BLaER1 (cell line): Measurements from ENCODE around the gene CFD.

Experiments used
- H3K27ac ChIP-seq: shearing (Covaris generic); formaldehyde crosslinking; 2 replicates; pipeline ENCODE4 v1.8.1; 2022
- H3K27me3 ChIP-seq: shearing (Covaris generic); formaldehyde crosslinking; 2 replicates; pipeline ENCODE4 v1.8.1; 2022
- H3K36me3 ChIP-seq: shearing (Covaris generic); formaldehyde crosslinking; 2 replicates; pipeline ENCODE4 v1.8.1; 2022
- H3K4me1 ChIP-seq: shearing (Covaris generic); formaldehyde crosslinking; 2 replicates; pipeline ENCODE4 v1.8.1; 2022
- H3K4me2 ChIP-seq: shearing (Covaris generic); formaldehyde crosslinking; 2 replicates; pipeline ENCODE4 v1.8.1; 2022
- H3K4me3 ChIP-seq: shearing (Covaris generic); formaldehyde crosslinking; 2 replicates; pipeline ENCODE4 v1.8.1; 2022
- H3K9ac ChIP-seq: shearing (Covaris generic); formaldehyde crosslinking; 2 replicates; pipeline ENCODE4 v1.8.1; 2022
- H3K9me3 ChIP-seq: shearing (Covaris generic); formaldehyde crosslinking; 2 replicates; pipeline ENCODE4 v1.8.1; 2022
- H4K20me1 ChIP-seq: shearing (Covaris generic); formaldehyde crosslinking; 2 replicates; pipeline ENCODE4 v1.8.1; 2022
- Cebpa-rat ChIP-seq: shearing (Covaris generic); IDR thresholded peaks from 2 replicates; pipeline ENCODE4 v1.8.1; 2022

CFD gene

GRCh38 chr19:892894-893689 lies 33.6 kb downstream of the CFD start, which contains the start of the genes MED16 and RNU6-9:
Gene MED16 (minus strand): TSS chr19:893187. CDS start chr19:891131, 2,056 bp downstream.
Gene RNU6-9 (plus strand): TSS chr19:893484.
- TF ChIP-seq Cebpa-rat, result no peak
- Histone ChIP-seq H3K9me3 (no peaks in the 10 kb centered on the region), H3K4me2 (peak within 1 kb of the TSS; percentile 94), H3K4me3 (peak within 1 kb of the TSS; percentile 81), H3K9ac (peak within 1 kb of the TSS; percentile 96), H3K27ac (peak within 1 kb of the TSS; percentile 98), H3K27me3 (no peaks in the 10 kb centered on the region), H4K20me1 (peaks cover 38% of the 10 kb centered on the region), H3K36me3 (peaks cover 56% of the 10 kb centered on the region), H3K4me1 (peaks cover 21% of the 10 kb centered on the region)

- TF ChIP-seq Cebpa-rat, result no peak
- H3K27me3 ChIP-seq, result no peaks in the 10 kb centered on the region
- peaks cover 28% of the 10 kb centered on the region for H4K20me1 ChIP-seq
- H3K36me3 ChIP-seq, result peaks cover 35% of the 10 kb centered on the region
- no peak overlapping the region for H3K27ac ChIP-seq
- H3K9me3 ChIP-seq, result no peaks in the 10 kb centered on the region
- no peak overlapping the region for H3K9ac ChIP-seq
- peaks cover 31% of the 10 kb centered on the region for H3K4me1 ChIP-seq
- no peak overlapping the region for H3K4me3 ChIP-seq
- H3K4me2 ChIP-seq, result no peak overlapping the region
Measured at GRCh38 chr19:896434-896833, 37.0 kb downstream of the CFD start.

GRCh38 chr19:896999-897398 lies 37.5 kb downstream of the CFD start:
- no peak for TF ChIP-seq Cebpa-rat
- no peak overlapping the region for H3K4me2 ChIP-seq
- H3K4me1 ChIP-seq, result peaks cover 28% of the 10 kb centered on the region
- peaks cover 25% of the 10 kb centered on the region for H4K20me1 ChIP-seq
- no peak overlapping the region for H3K4me3 ChIP-seq
- H3K36me3 ChIP-seq, result peaks cover 40% of the 10 kb centered on the region
- no peaks in the 10 kb centered on the region for H3K27me3 ChIP-seq
- H3K27ac ChIP-seq, result no peak overlapping the region
- H3K9ac ChIP-seq, result no peak overlapping the region
- H3K9me3 ChIP-seq, result no peaks in the 10 kb centered on the region

GRCh38 chr19:897442-898039 lies 38.1 kb downstream of the CFD start:
- 0 out of 2 replicates have a peak overlapping the region, but pooled peaks have one; percentile 40 for H3K27ac ChIP-seq
- no peaks in the 10 kb centered on the region for H3K27me3 ChIP-seq
- peaks cover 26% of the 10 kb centered on the region for H3K4me1 ChIP-seq
- no peaks in the 10 kb centered on the region for H3K9me3 ChIP-seq
- peak overlapping the region; percentile 59 for H3K4me2 ChIP-seq
- H3K9ac ChIP-seq, result no peak overlapping the region
- peaks cover 29% of the 10 kb centered on the region for H4K20me1 ChIP-seq
- TF ChIP-seq Cebpa-rat, result no peak
- peaks cover 42% of the 10 kb centered on the region for H3K36me3 ChIP-seq
- no peak overlapping the region for H3K4me3 ChIP-seq

GRCh38 chr19:898663-899062 lies 39.2 kb downstream of the CFD start:
- Histone ChIP-seq H3K9me3 (no peaks in the 10 kb centered on the region), H3K36me3 (peaks cover 42% of the 10 kb centered on the region), H3K9ac (0 out of 2 replicates have a peak overlapping the region, but pooled peaks have one; percentile 19), H4K20me1 (peaks cover 40% of the 10 kb centered on the region), H3K4me2 (peak overlapping the region; percentile 59), H3K27me3 (no peaks in the 10 kb centered on the region), H3K4me1 (peaks cover 23% of the 10 kb centered on the region), H3K27ac (no peak overlapping the region), H3K4me3 (no peak overlapping the region)
- no peak for TF ChIP-seq Cebpa-rat

GRCh38 chr19:899336-900042 lies 40.0 kb downstream of the CFD start:
- Histone ChIP-seq H4K20me1 (peaks cover 48% of the 10 kb centered on the region), H3K9me3 (no peaks in the 10 kb centered on the region), H3K27ac (no peak overlapping the region), H3K4me2 (no peak overlapping the region), H3K36me3 (peaks cover 46% of the 10 kb centered on the region), H3K4me1 (peaks cover 20% of the 10 kb centered on the region), H3K9ac (no peak overlapping the region), H3K27me3 (no peaks in the 10 kb centered on the region), H3K4me3 (no peak overlapping the region)
- no peak for TF ChIP-seq Cebpa-rat

- Histone ChIP-seq H3K4me3 (no peak overlapping the region), H3K27me3 (no peaks in the 10 kb centered on the region), H4K20me1 (peaks cover 53% of the 10 kb centered on the region), H3K9ac (no peak overlapping the region), H3K4me1 (peaks cover 20% of the 10 kb centered on the region), H3K9me3 (no peaks in the 10 kb centered on the region), H3K36me3 (peaks cover 47% of the 10 kb centered on the region), H3K4me2 (no peak overlapping the region), H3K27ac (no peak overlapping the region)
- no peak for TF ChIP-seq Cebpa-rat
Measured at GRCh38 chr19:900043-900301, 40.5 kb downstream of the CFD start.

GRCh38 chr19:900302-901111 lies 41.0 kb downstream of the CFD start:
- Histone ChIP-seq H3K36me3 (peaks cover 46% of the 10 kb centered on the region), H3K4me1 (peaks cover 20% of the 10 kb centered on the region), H3K4me2 (no peak overlapping the region), H3K9ac (no peak overlapping the region), H4K20me1 (peaks cover 58% of the 10 kb centered on the region), H3K9me3 (no peaks in the 10 kb centered on the region), H3K27me3 (no peaks in the 10 kb centered on the region), H3K4me3 (no peak overlapping the region), H3K27ac (no peak overlapping the region)
- TF ChIP-seq Cebpa-rat, result no peak

- Histone ChIP-seq H3K9ac (no peak overlapping the region), H3K4me2 (no peak overlapping the region), H3K36me3 (peaks cover 37% of the 10 kb centered on the region), H4K20me1 (peaks cover 68% of the 10 kb centered on the region), H3K4me1 (peaks cover 29% of the 10 kb centered on the region), H3K9me3 (no peaks in the 10 kb centered on the region), H3K27me3 (no peaks in the 10 kb centered on the region), H3K27ac (no peak overlapping the region), H3K4me3 (no peak overlapping the region)
- TF ChIP-seq Cebpa-rat, result no peak
Measured at GRCh38 chr19:901216-902092, 42.0 kb downstream of the CFD start.
